Type B pancreatic cell (in vitro differentiated cells): ENCODE measurements around the gene FRZB. TPM values are rescaled to one million over a fixed set of nuclear protein-coding genes. Genes with fewer than 3 reads are reported as not detected.

Source experiments
- DNase-seq: peaks from one replicate; pipeline ENCODE4 v3.0.0; 2021; ENCODE audit warnings: mixed read lengths; ENCODE audit not compliant: unreplicated experiment; ENCODE audit errors: extremely low spot score
- H3K27ac Mint-ChIP-seq: 2 replicates; pipeline ENCODE4 v1.8.0; 2021; ENCODE audit warnings: mild to moderate bottlenecking, mixed read lengths
- H3K27me3 Mint-ChIP-seq: 2 replicates; pipeline ENCODE4 v1.8.0; 2021; ENCODE audit warnings: mixed read lengths
- H3K36me3 Mint-ChIP-seq: 2 replicates; pipeline ENCODE4 v1.8.0; 2021; ENCODE audit warnings: mixed read lengths
- H3K4me1 Mint-ChIP-seq: one replicate; pipeline ENCODE4 v1.8.0; 2021; ENCODE audit warnings: mixed read lengths; ENCODE audit not compliant: unreplicated experiment
- H3K4me3 Mint-ChIP-seq: 2 replicates; pipeline ENCODE4 v1.8.0; 2021; ENCODE audit warnings: mild to moderate bottlenecking, mixed read lengths
- H3K9me3 Mint-ChIP-seq: 2 replicates; pipeline ENCODE4 v1.8.0; 2021; ENCODE audit warnings: mixed read lengths
- CTCF ChIP-seq: fragments of 200-600 bp; sonication (generic); conservative IDR thresholded peaks from 2 replicates; pipeline ENCODE4 v1.5.0; 2021; ENCODE audit warnings: antibody characterized with exemption, mild to moderate bottlenecking
- total RNA-seq: library from RNA; stranded (reverse); gene quantifications from 2 replicates; pipeline ENCODE4 v1.2.1, GENCODE V29; 2021; ENCODE audit warnings: low replicate concordance

FRZB gene
- total RNA-seq, 1 donor from 2014 or later, result 17.1 TPM

- Mint-ChIP-seq H3K36me3 (peaks cover 4% of the 10 kb centered on the region), H3K9me3 (no peaks in the 10 kb centered on the region), H3K27me3 (peaks cover 37% of the 10 kb centered on the region), H3K27ac (no peak overlapping the region), H3K4me1 (peaks cover 34% of the 10 kb centered on the region), H3K4me3 (no peak overlapping the region)
- TF ChIP-seq CTCF, result no peak
- DNase-seq, result no peak
Observed at GRCh38 chr2:182862091-182862490, 4.3 kb downstream of the FRZB start.

- Mint-ChIP-seq H3K27me3 (peaks cover 27% of the 10 kb centered on the region), H3K27ac (no peak overlapping the region), H3K9me3 (peaks cover 6% of the 10 kb centered on the region), H3K36me3 (peaks cover 13% of the 10 kb centered on the region), H3K4me1 (peaks cover 28% of the 10 kb centered on the region), H3K4me3 (no peak overlapping the region)
- no peak for DNase-seq
- no peak for TF ChIP-seq CTCF
Observed at GRCh38 chr2:182860858-182861257, 5.6 kb downstream of the FRZB start.

- no peak for TF ChIP-seq CTCF
Observed at GRCh38 chr2:182858671-182859070, 7.8 kb downstream of the FRZB start.

GRCh38 chr2:182855376-182855775 lies 11.1 kb downstream of the FRZB start:
- H3K4me3 Mint-ChIP-seq, result no peak overlapping the region

More at GRCh38 chr2:182858671-182859070, 7.8 kb downstream of the FRZB start:
- peaks cover 13% of the 10 kb centered on the region for H3K36me3 Mint-ChIP-seq
- peaks cover 6% of the 10 kb centered on the region for H3K27me3 Mint-ChIP-seq
- H3K27ac Mint-ChIP-seq, result no peak overlapping the region
- no peak overlapping the region for H3K4me3 Mint-ChIP-seq
- H3K9me3 Mint-ChIP-seq, result peaks cover 6% of the 10 kb centered on the region
- H3K4me1 Mint-ChIP-seq, result peaks cover 22% of the 10 kb centered on the region
- no peak for DNase-seq

GRCh38 chr2:182854375-182855105 lies 11.9 kb downstream of the FRZB start:
- peak overlapping the region; percentile 30 for H3K27ac Mint-ChIP-seq
- H3K36me3 Mint-ChIP-seq, result peaks cover 20% of the 10 kb centered on the region
- H3K4me3 Mint-ChIP-seq, result peak overlapping the region; percentile 7
- H3K4me1 Mint-ChIP-seq, result peaks cover 23% of the 10 kb centered on the region
- peaks cover 6% of the 10 kb centered on the region for H3K9me3 Mint-ChIP-seq
- DNase-seq, result no peak
- TF ChIP-seq CTCF, result no peak
- H3K27me3 Mint-ChIP-seq, result no peaks in the 10 kb centered on the region

More at GRCh38 chr2:182855376-182855775, 11.1 kb downstream of the FRZB start:
- Mint-ChIP-seq H3K27ac (no peak overlapping the region), H3K9me3 (peaks cover 6% of the 10 kb centered on the region), H3K4me1 (peaks cover 23% of the 10 kb centered on the region), H3K27me3 (no peaks in the 10 kb centered on the region), H3K36me3 (peaks cover 17% of the 10 kb centered on the region)
- TF ChIP-seq CTCF, result no peak
- DNase-seq, result no peak
